CD4-positive, alpha-beta T cell treated with Interleukin-4 for 4 hours (primary cell): ENCODE measurements around the gene CAPN11.
A peak's percentile ranks its signal among the peaks of the same experiment; 100 is the strongest.

Experiments used
- DNase-seq: peaks from one replicate; pipeline ENCODE4 v3.0.0-alpha.2; 2020

Gene CAPN11

DNA sequence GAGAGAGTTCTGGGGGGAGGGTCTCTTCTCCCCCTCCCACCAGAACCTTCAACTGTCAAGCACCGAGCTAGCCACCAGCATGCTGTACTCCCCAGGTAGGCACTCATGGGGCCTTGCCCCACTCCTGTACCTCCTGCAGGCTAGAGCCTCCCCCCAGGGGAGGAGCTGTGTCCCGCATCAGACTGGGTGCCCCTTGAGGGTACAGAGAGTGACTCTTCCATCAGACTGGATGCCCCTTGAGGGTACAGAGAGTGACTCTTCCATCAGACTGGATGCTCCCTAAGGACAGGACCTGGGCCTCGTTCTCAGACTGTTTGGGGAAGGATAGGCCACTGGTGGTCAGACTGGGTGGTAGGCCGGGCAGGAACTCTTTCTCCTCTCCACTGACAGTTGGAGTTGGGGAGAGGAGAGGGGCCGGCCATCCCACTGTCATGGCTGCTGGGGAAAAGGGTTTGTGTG, at the start of gene CAPN11:
TSS of gene CAPN11 (plus strand) at position 51 of the 459 bp plus-strand sequence. CDS start at position 80, 29 bp downstream.
- DNase-seq: no peak

DNA sequence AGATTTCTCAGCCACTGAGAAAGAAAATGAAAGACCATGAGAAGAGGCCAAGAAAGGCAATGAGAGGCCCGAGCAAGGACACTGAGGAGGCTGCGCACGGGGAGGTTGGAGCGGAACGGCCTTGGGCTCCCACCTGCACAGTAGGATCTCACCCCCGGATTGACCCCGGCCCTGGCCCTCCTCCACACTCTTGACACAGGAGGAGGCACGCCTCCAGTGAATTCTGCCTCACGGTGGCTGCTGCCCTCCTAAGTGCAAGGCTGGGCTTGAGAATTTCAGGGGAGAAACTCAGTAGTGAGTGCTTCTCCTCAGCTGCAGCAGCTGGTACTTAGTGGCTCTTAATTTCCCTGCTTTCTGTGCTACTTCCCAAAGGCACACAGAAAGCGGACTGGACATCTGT, 49.4 kb upstream of the CAPN11 start:
- no peak for DNase-seq

DNA sequence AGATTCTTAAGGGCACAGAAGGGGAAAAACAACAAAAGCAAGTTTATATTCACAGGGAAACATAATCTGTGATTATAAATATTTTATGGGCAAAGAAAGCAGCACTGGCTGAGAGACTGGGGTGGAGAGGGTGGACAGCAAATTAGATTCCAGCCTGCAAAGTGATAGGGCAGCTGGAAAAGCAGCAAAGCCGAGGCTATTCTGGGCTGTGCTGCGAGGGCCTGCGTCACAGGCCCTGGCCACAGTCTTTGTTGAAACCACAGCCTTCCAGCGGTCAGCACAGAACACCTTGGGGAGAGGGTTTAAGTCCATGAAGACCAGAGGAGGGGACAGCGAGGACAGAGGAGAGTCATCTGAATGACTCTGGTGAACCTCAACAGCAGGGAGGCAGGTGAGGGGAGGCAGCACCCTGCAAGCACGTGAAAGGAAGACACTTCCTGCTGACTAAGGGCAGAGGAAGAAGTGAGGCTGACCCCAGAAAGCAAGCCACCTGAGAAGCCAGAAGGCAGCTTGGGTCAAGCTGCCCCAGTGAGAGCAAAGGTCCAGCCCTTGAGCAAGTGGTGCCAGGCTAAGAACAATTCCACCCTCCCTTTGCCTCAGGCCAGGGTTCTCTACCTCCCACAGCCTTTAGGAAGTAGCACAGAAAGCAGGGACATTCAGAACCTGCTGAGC, 48.5 kb upstream of the CAPN11 start:
- DNase-seq: no peak

DNA sequence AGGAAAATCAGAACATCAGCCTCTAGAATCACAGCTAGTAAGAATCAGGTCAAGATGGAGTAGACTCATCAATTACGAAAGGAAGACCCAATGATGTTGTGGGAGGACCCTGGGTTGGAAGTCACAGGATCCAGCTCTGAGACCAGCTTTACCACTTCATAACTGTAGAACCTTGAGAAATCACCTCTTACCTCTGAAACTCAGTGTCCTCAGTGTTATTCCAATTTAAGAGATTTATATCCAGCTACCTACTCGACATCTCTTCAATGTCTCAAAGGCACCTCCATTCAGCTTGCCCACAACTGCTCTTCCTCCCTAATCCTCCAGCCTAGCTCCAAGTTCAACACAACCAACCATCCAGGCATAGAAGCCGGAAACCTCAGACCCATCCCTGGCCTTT, 47.7 kb upstream of the CAPN11 start:
- DNase-seq: no peak

DNA sequence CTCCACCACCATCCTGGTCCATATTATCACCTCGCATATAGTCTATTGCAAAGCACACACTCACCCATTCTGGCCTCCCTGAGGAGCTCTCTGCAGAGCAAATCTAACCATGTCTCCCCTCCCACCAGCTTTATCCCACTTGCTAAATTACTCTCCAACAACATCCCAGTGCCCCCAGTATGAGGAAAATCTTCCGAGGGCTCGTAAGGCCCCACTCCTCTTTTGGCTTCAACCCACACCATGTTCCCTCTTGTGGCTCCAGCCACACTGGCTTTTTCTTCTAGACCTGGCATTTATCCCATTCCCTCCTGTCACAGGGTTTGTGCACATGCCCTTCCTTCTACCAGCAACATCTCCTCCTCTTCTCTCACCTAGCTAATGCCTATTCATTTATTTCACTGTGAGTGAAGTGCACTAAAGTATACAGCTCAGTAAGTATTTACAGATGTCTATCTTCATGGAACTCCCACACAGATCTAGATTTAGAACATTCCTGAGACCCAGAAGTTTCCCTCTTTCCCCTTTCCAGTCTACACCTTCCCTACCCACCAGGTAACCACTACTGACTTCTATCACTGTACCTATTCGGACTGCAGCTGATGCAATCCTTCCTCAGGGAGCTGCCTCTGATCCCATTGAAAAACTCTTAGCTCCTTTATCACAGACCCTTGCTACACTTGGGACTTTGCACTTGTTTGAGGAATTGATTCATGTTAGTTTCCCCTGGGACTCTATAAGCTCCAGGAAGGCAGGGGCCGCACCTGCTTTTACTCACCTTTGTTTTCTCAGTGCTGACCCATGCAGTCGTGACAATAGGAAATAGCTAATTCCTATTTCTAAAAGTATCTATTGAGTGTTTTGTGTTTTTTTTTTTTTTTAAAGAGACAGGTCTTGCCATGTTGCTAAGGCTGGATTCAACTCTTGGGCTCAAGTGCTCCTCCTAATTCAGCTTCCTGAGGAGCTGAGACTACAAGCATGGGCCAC, 46.9 kb upstream of the CAPN11 start:
- no peak for DNase-seq

DNA sequence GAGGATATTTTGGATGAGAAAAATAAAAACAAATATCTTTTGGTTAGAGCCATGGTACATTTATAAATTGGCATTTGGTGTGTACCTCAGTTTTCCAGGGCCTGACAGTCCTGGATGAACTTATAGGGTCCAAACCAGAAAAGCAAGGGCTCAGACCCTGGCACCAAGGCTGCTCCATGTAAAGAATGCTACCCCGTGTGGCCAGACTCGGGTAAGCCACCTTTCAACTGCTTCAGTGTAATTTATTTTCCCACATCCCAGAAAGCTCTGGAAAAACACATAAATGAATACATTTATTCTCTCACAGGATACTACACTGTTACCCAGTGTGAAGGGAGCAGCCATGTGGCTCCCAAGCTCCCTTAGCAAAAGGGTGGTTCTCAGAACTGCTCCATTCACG, 45.2 kb upstream of the CAPN11 start:
- DNase-seq: no peak

DNA sequence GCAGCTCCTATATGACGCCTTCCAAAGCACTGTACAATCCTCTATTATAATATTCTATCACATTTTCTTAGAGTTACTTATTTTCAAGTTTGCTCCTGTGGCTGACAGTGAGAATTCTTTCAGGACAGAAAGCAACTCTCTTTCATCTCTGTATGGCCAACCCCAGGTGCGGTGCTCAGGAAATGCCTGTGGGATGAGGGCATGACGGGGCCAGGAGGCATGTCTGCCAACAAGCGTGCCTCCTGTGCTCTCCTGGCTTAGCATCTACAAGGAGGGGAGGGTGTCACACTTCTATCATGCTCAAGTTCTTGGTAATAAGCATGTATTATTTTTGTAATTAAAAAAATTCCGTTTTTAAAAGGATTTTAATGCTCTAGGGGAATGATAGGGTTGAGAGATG, 42.8 kb upstream of the CAPN11 start:
- no peak for DNase-seq

DNA sequence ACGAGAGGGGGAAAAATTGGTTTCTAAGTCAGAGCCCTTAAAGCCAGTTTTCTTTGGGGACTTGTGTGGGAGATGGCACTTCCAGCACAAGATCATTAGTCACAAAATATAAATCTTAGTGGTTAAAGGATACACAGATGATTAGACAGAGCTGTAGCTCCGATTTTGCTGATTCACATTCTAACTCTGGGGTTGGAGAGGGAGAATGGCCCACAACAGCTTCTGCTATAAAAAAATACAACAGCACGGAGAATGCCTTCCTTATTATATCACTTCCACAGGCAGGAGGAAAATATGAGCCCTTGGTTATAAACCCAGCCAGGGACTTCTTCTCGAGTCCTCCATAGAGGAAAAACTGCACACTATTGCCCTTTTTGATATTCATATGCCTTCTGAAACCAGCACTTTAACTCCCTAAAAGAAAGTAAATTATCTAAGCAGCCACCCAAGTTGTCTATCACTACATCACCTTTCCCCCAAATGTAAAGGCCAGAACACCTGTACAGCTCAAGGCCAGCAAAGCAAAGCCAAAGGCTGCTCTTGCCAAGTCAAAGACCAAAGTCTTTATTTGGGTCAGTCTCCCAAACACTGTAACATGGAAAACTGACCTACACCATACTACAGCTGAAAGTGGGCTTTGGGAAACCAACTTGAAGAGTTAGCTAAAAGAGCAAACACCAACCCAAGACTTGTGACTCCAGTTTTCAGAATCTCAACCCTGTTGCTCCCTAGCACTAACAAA, 41.8 kb upstream of the CAPN11 start:
- no peak for DNase-seq

DNA sequence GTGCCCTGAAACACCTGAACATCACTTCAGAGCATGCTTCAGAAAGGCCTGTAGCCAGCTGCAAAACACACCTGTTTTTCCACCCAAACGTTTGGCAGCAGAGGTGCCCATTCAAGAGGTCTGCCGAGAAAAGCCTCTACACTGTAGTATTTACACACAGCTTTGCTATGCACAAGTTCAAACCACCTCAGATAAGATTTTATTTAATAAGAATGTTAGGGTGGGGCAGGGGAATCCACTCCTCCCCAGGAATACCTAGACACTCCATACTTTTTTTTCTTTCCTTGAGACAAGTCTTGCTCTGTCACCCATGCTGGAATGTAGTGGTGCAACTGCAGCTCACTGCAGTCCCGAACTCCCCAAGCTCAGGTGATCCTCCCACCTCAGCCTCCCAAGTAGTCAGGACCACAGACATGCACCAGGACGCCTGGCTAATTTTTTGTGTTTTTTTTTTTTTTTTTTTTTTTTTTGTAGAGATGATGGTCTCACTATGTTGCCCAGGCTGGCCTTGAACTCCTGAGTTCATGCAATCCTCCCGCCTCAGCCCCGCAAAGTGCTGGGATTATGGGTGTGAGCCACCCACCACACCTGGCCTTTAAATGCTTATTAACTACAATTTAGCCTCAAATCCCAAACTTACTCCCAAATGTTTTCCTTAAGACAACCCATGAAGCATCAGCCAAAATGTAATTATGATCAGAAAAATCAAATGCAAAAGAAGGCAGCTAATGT, 41.1 kb upstream of the CAPN11 start:
- DNase-seq: no peak

DNA sequence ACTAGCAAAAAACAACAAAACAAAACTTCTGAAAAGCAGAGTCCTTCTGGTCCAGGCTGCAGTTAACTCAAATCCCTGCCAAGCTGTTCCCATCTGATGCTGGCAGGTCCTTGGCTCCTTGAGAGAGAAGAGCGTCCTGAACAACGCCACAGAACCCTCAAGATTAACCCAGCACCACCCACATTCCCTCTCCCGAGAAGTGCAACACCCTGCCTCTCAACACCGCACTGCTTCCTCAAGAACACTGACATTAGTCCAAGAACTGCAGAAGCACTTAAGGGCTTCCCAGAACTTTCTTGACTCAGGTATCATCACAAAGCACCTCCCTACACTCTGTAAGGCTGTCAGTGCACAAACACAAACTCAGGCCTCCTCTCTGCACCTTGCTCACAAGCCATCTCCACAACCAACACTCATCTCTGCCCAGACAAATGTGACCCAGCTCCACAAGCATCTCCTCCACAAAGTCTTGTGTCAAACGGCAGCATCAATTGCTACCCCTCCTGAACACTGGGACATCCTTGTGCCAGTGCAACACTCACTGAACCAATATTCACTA, 38.8 kb upstream of the CAPN11 start:
- no peak for DNase-seq

DNA sequence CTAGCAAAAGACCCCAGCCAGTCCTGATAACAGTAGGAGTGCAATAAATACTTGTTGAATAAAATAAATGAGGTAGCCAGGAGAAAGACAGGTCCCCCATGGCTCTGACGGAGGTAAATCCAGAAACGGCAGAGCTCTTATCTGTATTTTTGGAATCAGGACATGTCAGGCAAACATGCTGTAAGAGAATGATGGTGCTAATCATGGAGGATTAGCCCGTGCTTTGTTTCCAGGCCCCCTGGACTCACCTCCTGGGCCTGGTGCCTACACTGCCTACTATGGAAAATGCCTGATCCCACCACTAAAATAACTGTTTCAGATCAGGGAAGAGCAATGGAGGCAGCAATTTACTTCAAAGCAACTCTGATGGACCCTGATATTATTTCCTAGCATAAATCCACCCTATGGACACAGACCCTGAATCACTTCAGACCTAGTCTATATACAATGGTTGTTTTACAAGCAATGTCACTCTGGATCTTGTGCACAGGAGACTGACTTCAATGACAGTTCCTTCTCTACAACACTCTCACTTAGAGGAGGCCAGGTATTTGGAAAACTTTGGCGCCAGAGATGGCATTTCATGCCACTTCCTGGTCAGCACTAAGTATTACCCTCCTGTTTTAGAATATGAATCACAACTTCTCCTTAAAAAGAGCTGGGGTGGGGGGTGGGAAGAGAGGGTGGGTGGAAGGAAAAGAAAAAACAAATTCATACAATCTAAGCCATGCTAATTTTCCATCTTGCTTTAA, 37.8 kb upstream of the CAPN11 start:
- DNase-seq: no peak

DNA sequence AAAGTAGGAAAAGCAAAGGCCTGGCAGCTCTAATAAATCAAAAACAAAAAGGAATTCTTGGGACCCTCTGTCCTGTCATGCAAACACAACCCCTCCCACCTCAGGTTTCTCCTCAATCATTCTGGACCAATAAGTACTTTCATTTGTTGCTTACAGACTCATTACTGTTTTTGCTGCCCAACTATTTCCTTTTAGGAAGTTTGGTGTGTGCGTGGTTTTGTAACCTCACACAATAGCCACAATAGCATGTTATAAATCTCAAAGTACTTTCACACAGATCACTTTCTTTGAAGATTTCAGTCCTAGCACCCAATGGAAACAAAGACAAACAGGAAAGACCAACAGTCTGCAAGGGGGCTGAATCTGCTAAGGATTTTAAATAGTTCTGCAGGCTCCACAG, 35.8 kb upstream of the CAPN11 start:
- DNase-seq: peak; percentile 48

DNA sequence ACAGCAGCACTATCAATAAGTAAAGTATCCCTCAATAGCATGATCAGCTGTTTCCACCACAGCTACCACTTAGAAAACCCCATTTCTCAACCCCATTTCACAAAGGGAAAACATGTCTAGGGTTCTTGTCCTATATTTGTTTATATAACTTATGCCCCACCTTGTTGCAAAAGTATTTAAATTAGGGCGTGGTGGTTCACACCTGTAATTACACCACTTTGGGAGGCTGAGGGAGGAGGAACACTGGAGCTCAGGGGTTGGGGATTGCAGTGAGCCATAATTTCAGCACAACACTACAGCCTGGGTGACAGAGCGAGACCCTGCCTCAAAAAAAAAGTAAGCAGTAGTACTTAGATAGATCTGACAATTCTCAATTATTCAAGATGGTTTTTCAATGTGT, 35.1 kb upstream of the CAPN11 start:
- DNase-seq: peak; percentile 15

DNA sequence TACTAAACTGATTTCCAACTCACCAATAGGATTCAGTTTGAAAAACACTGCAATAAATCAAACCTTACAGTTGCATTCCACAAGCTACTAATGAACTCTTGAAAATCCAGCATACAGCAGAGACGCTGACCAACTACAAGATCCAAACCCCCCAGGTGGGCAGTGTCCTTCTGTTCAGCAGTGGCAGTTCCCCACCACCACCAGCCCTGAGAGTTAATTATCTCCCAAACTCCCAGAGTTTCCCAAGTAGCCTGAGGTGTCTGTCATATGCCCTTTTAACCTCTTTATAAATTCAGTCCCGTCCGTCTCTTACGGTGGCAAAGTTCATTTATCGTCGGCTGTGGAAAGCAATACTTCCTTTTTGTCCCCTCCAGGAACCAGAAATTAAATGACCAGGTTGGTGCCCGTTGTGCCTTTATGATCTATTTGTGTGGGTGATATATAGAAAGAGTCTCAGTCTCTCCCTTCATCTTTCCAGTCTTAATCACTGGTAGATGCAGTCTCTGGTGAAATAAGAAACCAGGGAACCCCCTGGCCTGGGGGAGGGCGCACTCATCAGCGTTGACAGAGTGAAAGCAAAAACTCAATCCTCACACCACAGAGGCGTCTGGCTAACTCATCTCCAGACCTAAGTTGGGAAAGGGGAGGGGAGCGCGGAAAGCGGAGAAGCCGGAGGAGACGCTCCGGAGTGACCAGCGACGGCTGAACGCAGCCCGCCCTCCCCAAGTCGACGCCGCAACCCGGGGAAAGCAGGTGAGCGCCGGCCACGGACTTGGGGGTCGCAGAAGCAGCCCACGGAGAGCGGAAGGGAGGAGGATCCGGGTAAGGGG, 32.1 kb upstream of the CAPN11 start:
- DNase-seq: peak; percentile 58

DNA sequence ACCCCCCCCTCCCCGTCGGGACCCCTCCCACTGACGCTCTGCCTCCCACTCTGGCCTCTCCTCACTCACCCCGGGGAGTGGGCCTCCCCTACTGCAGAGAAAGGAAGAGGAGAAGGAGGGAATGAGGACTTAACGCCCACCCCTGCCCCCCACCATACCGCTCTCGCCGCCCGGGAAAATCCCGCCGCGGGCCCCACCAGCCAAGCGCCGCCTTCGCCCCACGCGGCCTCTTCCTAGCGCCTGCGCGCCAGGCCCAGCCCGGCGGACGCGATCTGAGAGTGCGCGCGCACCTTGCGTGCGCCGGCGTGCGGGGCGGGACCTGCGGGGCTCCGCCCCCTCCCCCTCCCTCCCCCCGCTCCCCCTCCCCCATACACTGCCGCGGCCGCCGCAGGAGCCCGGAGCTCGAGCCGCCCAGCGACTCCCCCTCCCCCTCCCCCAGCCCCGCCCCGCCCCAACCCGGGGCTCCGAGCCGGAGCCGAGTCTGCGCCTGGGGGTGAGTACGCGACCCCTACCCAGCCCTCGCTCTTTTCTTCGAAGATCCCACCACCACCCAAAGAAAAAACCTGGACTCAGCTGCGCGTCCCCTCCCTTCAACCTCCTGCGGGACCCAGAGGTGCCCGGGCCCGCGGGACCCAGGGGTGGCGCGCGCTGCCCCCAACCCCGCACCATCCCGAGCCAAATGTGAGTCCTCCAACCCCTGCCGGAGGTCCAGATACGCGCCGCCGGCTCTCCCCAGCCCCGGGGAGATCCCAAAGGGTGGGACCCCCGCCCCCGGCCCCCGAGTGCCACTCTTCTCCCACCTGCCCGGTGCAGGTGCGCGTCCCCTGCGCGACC, 31.2 kb upstream of the CAPN11 start, which contains the start of the genes MRPL14 and TMEM63B:
TSS of gene MRPL14 (minus strand) at position 267 of the 834 bp plus-strand sequence. CDS start 10,841 bp downstream, outside the sequence.
TSS of gene TMEM63B (plus strand) at position 369 of the 834 bp plus-strand sequence. CDS start 7,031 bp downstream, outside the sequence.
- DNase-seq: peak; percentile 86

DNA sequence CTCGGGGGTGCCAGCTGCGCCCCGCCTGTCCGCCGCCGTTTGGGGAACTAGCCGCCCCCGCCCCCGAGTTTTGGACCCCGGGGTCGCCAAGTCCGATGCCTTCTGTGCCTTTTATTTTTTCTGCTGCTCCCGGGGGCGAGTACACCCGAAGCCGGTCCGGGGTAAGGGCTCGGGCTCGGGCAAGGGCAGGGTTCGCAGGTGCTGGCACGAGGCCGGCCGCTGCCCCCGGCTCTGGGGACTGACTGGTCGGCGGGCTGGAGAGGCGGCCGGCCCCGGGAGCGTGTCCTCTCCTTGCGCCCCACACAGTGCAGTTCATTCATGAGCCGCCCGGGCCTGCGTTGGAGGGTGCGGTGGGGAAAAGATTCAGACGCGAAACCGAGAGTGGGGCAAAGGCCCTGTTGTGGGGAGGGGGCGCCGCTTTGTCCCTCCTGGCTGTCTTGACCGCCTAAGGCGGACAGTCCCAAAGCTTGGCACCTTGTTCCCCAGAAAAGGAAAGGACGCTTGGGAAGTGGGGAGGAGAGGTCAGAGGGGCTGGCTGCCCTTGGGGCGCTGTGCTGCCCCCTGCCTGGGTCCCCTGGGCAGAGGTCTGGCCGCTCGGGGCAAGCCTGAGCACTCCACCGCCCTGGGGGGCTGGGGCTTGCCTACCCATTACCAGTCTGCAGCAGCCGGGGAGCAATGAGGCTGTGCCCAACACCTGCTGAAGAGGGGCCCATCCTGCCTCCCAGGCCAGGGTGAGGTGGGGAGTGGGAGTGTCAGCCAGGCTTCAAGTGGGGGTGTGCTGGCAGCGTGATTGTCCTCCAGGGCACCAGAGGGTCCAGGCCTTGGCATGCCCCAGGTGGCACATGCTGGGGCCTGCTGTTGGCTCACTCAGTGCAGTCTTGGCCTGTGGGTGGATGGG, 30.4 kb upstream of the CAPN11 start:
- no peak for DNase-seq

DNA sequence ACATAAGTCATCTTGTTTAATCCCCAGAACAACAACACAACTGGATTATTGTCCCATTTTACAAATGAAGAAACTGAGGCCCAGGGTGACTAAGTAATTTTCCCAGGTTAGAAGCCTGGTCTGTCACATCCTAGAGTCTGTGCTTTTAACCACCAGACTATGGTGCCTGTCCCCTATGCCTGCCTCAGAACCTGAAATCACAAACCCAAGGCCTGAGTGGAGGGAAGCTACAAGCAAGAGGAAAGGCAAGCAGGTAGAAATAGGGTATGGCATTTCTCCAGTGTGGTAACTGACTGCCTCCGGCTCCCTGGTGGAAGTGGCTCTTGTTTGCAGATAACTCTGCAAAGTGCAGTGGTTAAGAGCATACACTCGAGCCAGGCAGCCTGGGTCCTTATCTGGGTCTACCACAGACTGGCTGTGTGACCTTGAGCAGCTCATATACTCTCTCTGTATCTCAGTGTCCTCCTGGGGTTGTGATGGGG, 28.7 kb upstream of the CAPN11 start:
- DNase-seq: no peak

DNA sequence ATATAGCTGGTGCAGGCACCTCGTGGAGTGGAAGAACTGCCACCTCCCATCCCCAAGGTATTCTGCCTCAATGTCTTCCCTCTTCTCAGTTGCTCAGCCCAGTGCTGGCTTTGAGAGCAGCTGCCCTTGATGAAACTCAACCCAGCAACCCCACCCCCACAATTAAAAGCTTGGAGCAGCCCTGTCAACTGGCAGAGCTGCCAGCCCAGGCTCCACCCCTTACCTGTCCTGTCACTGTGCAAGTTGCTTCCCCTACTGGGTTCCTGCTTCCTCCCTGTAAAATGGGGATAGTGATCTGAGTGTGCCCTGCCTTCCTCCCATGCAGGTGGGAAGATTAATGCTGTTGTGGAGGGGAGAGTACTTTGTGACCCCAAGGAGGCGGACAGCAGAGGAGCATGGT, 26.7 kb upstream of the CAPN11 start:
- DNase-seq: no peak
